Ascending aorta (tissue), 2 donors: ENCODE results near the gene TSSK2. TPM values are rescaled to one million over a fixed set of nuclear protein-coding genes. Genes with fewer than 3 reads are reported as not detected.

ENCODE experiments used
- DNase-seq, 2 donors: peaks; one replicate each; pipeline ENCODE4 v3.0.0-alpha.2; 2019; ENCODE audit warnings: low spot score in 2 of 2
- H3K27ac ChIP-seq, 2 donors: fragments of 200-600 bp; sonication (generic); one replicate each; pipeline ENCODE4 v1.5.1; 2016 to 2017; ENCODE audit warnings: mild to moderate bottlenecking in 1 of 2
- H3K27me3 ChIP-seq: fragments of 200-600 bp; sonication (generic); one replicate; pipeline ENCODE4 v1.5.1; 2017
- H3K36me3 ChIP-seq, 2 donors: fragments of 200-600 bp; sonication (generic); one replicate each; pipeline ENCODE4 v1.5.1; 2016
- H3K4me1 ChIP-seq, 2 donors: fragments of 200-600 bp; sonication (generic); one replicate each; pipeline ENCODE4 v1.5.1; 2016 to 2017; ENCODE audit warnings: mild to moderate bottlenecking in 1 of 2
- H3K4me3 ChIP-seq, 2 donors: fragments of 200-600 bp; sonication (generic); one replicate each; pipeline ENCODE4 v1.5.1; 2016 to 2017; ENCODE audit warnings: mild to moderate bottlenecking in 1 of 2
- H3K9me3 ChIP-seq, 2 donors: fragments of 200-600 bp; sonication (generic); one replicate each; pipeline ENCODE4 v1.5.1; 2016
- CTCF ChIP-seq, 3 experiments: fragments of 200-600 bp in 2 of 3; fragments of 450-650 bp in 1 of 3; sonication (generic) in 2 of 3; IDR thresholded peaks; one replicate each; pipeline ENCODE4 v1.5.1; 2016 to 2019; ENCODE audit warnings: antibody characterized with exemption in 3 of 3, mild to moderate bottlenecking in 1 of 3, moderate library complexity in 1 of 3
- intact Hi-C: fragments of 100-400 bp; cut with DNase I; formaldehyde crosslinking; loops from one replicate; pipeline ENCODE4 v1.15.1; 2023
- total RNA-seq: library from RNA; depleted of rRNA; stranded (reverse); fragments of >200 nt; gene quantifications from one replicate; pipeline ENCODE4 v1.1.0, GENCODE V29; 2016

Gene TSSK2
- total RNA-seq, 1 donor from 2014 or later = not detected

GRCh38 chr22:19098157-19098556, 33.0 kb upstream of the TSSK2 start:
- H3K9me3 ChIP-seq = no peaks in the 10 kb centered on the region
- no peak for TF ChIP-seq CTCF (IDR thresholded peaks at IDR 0.05)
- H3K4me3 ChIP-seq = no peak overlapping the region
- H3K4me1 ChIP-seq = no peaks in the 10 kb centered on the region
- H3K27me3 ChIP-seq = no peaks in the 10 kb centered on the region
- intact Hi-C loops = no loop called here
- no peak overlapping the region for H3K27ac ChIP-seq
- peaks cover 0 to 14% of the 10 kb centered on the region in 2 donors for H3K36me3 ChIP-seq
- DNase-seq = no peak

GRCh38 chr22:19103880-19104821, 27.0 kb upstream of the TSSK2 start:
- Histone ChIP-seq H3K4me3 (no peak overlapping the region), H3K27ac (no peak overlapping the region), H3K9me3 (no peaks in the 10 kb centered on the region), H3K4me1 (peaks cover 0 to 12% of the 10 kb centered on the region in 2 donors), H3K27me3 (no peaks in the 10 kb centered on the region), H3K36me3 (no peaks in the 10 kb centered on the region)
- TF ChIP-seq CTCF (IDR thresholded peaks at IDR 0.05) = no peak
- intact Hi-C loops = no loop called here
- DNase-seq = no peak

GRCh38 chr22:19105456-19105855, 25.7 kb upstream of the TSSK2 start:
- no peak for DNase-seq
- TF ChIP-seq CTCF (IDR thresholded peaks at IDR 0.05) = no peak

GRCh38 chr22:19105867-19106802, 25.0 kb upstream of the TSSK2 start:
- intact Hi-C loops = no loop called here
- Histone ChIP-seq H3K36me3 (no peaks in the 10 kb centered on the region), H3K9me3 (no peaks in the 10 kb centered on the region), H3K4me3 (no peak overlapping the region), H3K4me1 (peaks cover 0 to 22% of the 10 kb centered on the region in 2 donors), H3K27me3 (no peaks in the 10 kb centered on the region), H3K27ac (no peak overlapping the region)
- TF ChIP-seq CTCF (IDR thresholded peaks at IDR 0.05) = no peak
- DNase-seq = no peak

More at GRCh38 chr22:19105456-19105855, 25.7 kb upstream of the TSSK2 start:
- Histone ChIP-seq H3K36me3 (no peaks in the 10 kb centered on the region), H3K9me3 (no peaks in the 10 kb centered on the region), H3K27ac (no peak overlapping the region), H3K27me3 (no peaks in the 10 kb centered on the region), H3K4me1 (peaks cover 0 to 21% of the 10 kb centered on the region in 2 donors), H3K4me3 (no peak overlapping the region)
- intact Hi-C loops = no loop called here

GRCh38 chr22:19106886-19107729, 24.0 kb upstream of the TSSK2 start:
- intact Hi-C loops = no loop called here
- Histone ChIP-seq H3K27me3 (no peaks in the 10 kb centered on the region), H3K4me3 (no peak overlapping the region), H3K4me1 (peaks cover 0 to 26% of the 10 kb centered on the region in 2 donors), H3K27ac (no peak overlapping the region), H3K36me3 (no peaks in the 10 kb centered on the region), H3K9me3 (no peaks in the 10 kb centered on the region)
- DNase-seq = no peak
- TF ChIP-seq CTCF (IDR thresholded peaks at IDR 0.05) = no peak
